HepG2 (cell line): ENCODE results near the gene DHX8. TPM values are rescaled to one million over a fixed set of nuclear protein-coding genes. Genes with fewer than 3 reads are reported as not detected.

ENCODE experiments used
- CEBPB ChIP-seq: IDR thresholded peaks from 2 replicates; pipeline ENCODE4 v1.6.1; 2011; ENCODE audit warnings: low read depth, low read length, improper control_type of control experiment, borderline replicate concordance
- ELF4 ChIP-seq: sonication (generic); formaldehyde crosslinking; IDR thresholded peaks from 2 replicates; pipeline ENCODE4 v1.5.0; 2020; ENCODE audit warnings: missing genetic modification reagents, mild to moderate bottlenecking, moderate library complexity, borderline replicate concordance
- FOXJ3 ChIP-seq: sonication (generic); formaldehyde crosslinking; IDR thresholded peaks from 2 replicates; pipeline ENCODE4 v1.4.0; 2020; ENCODE audit warnings: missing genetic modification reagents, mild to moderate bottlenecking, borderline replicate concordance
- NFIB ChIP-seq: sonication (generic); formaldehyde crosslinking; IDR thresholded peaks from 2 replicates; pipeline ENCODE4 v1.9.0; 2021; ENCODE audit warnings: missing genetic modification reagents, mild to moderate bottlenecking, borderline replicate concordance
- SETDB1 ChIP-seq: sonication (generic); formaldehyde crosslinking; IDR thresholded peaks from 2 replicates; pipeline ENCODE4 v1.5.1; 2020; ENCODE audit warnings: missing genetic modification reagents, mild to moderate bottlenecking, borderline replicate concordance
- XRCC5 ChIP-seq: fragments of 200-400 bp; formaldehyde crosslinking; optimal IDR thresholded peaks from 2 replicates; pipeline ENCODE3; 2017; ENCODE audit warnings: mild to moderate bottlenecking, low read length
- ZIK1 ChIP-seq: sonication (generic); formaldehyde crosslinking; IDR thresholded peaks from 2 replicates; pipeline ENCODE4 v1.5.0; 2020; ENCODE audit warnings: mild to moderate bottlenecking, low read depth, missing genetic modification reagents, borderline replicate concordance
- ZKSCAN8 ChIP-seq: IDR thresholded peaks from 2 replicates; pipeline ENCODE4 v1.6.1; 2016; ENCODE audit warnings: borderline replicate concordance, missing genetic modification reagents, missing compliant biosample characterization
- ZNF260 ChIP-seq: sonication (generic); formaldehyde crosslinking; IDR thresholded peaks from 2 replicates; pipeline ENCODE4 v1.4.0; 2020; ENCODE audit warnings: missing genetic modification reagents, low read depth, mild to moderate bottlenecking, borderline replicate concordance
- ZNF333 ChIP-seq: sonication (generic); formaldehyde crosslinking; IDR thresholded peaks from 2 replicates; pipeline ENCODE4 v1.4.0; 2020; ENCODE audit warnings: mild to moderate bottlenecking, missing genetic modification reagents, borderline replicate concordance
- ZNF460 ChIP-seq: sonication (generic); formaldehyde crosslinking; IDR thresholded peaks from 2 replicates; pipeline ENCODE4 v1.5.1; 2020; ENCODE audit warnings: missing genetic modification reagents, mild to moderate bottlenecking, borderline replicate concordance
- ZNF557 ChIP-seq: sonication (generic); formaldehyde crosslinking; IDR thresholded peaks from 2 replicates; pipeline ENCODE4 v1.4.0; 2020; ENCODE audit warnings: missing genetic modification reagents
- ZNF563 ChIP-seq: sonication (generic); formaldehyde crosslinking; IDR thresholded peaks from 2 replicates; pipeline ENCODE4 v1.8.0; 2022; ENCODE audit warnings: mild to moderate bottlenecking, moderate library complexity, missing genetic modification reagents
- ZSCAN29 ChIP-seq: sonication (generic); formaldehyde crosslinking; conservative IDR thresholded peaks from 2 replicates; pipeline ENCODE4 v1.4.0; 2020; ENCODE audit warnings: mild to moderate bottlenecking, missing genetic modification reagents
- polyA plus RNA-seq, 8 experiments: library from polyadenylated mRNA; depleted of rRNA in 3 of 8; stranded (reverse) in 7 of 8; unstranded in 1 of 8; fragments of >200 nt; fragmentation: Illumina TruSeq in 4 of 8; extraction: Trizol in 4 of 8; gene quantifications; 2 replicates each; pipeline versions ENCODE4 v1.2.1 to v1.2.3, GENCODE V29; 2011 to 2016; ENCODE audit warnings: low read depth in 4 of 8, missing spikeins in 1 of 8, mixed read lengths in 1 of 8; ENCODE audit not compliant: insufficient read depth in 1 of 8
- total RNA-seq, 5 experiments: library from RNA; depleted of rRNA; stranded (reverse); fragments of >200 nt; fragmentation: Illumina TruSeq; extraction: Trizol; gene quantifications; 2 replicates each; pipeline ENCODE4 v1.2.3, GENCODE V29; 2016; ENCODE audit warnings: low read depth in 1 of 5
- TF ChIP-seq, protein P1 (sequence below): sonication (generic); formaldehyde crosslinking; IDR thresholded peaks from 2 replicates; pipeline ENCODE4 v1.4.0; 2020; ENCODE audit warnings: missing genetic modification reagents
- TF ChIP-seq, protein P2 (sequence below): IDR thresholded peaks from 2 replicates; pipeline ENCODE4 v1.6.1; 2016; ENCODE audit warnings: missing genetic modification reagents, missing compliant biosample characterization
- TF ChIP-seq, protein P3 (sequence below): sonication (generic); formaldehyde crosslinking; IDR thresholded peaks from 2 replicates; pipeline ENCODE4 v1.4.0; 2020; ENCODE audit warnings: mild to moderate bottlenecking, missing genetic modification reagents
- TF ChIP-seq, protein P4 (sequence below): sonication (generic); formaldehyde crosslinking; IDR thresholded peaks from 2 replicates; pipeline ENCODE4 v1.5.1; 2020; ENCODE audit warnings: missing genetic modification reagents, mild to moderate bottlenecking, borderline replicate concordance

Gene DHX8
- total and polyA plus RNA-seq, 2 of the 13 experiments (the other 11 are each of a cell fraction or from before 2014, with no cell fraction given) = 24.8 to 48.9 TPM

DNA sequence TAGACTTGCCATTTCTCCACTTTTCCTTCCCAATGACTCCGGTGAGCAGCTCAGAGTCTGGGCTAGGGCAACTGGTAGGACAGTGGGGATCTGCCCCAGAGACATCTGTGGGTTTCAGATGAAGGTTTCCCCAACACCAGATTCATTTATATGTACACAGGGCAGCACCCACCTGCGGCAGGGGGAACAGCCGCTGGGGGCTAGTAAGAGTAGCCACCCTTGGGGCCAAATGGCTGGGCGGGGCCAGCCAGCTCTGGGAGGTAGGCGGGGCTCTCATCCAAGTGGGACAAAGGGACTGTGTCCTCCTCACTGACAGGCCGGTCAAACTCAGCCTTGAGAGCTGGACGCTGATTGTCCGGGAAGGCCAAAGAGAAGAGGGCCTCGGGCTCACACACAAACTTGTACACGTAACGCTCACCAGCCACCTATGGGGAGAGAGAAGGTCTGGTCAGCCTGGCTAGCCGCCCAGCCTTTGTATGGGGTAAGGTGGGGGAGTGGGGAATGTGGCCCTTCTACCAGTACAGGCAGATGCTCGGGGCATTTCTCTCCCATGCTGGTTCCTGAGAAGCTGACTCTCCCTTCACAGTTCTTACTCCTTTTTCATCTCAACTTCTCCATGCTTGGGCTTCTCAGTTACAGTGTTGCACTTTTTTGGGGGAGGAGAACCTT is 44.7 kb downstream of the DHX8 start (continued):
- TF ChIP-seq ELF4 (CRISPR knock-in tag) = no peak
- no peak for TF ChIP-seq NFIB
- TF ChIP-seq, protein P1, sequence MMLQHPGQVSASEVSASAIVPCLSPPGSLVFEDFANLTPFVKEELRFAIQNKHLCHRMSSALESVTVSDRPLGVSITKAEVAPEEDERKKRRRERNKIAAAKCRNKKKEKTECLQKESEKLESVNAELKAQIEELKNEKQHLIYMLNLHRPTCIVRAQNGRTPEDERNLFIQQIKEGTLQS (CRISPR knock-in tag) = no peak
- TF ChIP-seq ZNF460 (CRISPR knock-in tag) = no peak
- TF ChIP-seq, protein P2, sequence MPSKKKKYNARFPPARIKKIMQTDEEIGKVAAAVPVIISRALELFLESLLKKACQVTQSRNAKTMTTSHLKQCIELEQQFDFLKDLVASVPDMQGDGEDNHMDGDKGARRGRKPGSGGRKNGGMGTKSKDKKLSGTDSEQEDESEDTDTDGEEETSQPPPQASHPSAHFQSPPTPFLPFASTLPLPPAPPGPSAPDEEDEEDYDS (CRISPR knock-in tag) = peak; percentile 80
- no peak; the same call in 1 of the 2 replicates for TF ChIP-seq ZSCAN29 (CRISPR knock-in tag)
- TF ChIP-seq, protein P3, sequence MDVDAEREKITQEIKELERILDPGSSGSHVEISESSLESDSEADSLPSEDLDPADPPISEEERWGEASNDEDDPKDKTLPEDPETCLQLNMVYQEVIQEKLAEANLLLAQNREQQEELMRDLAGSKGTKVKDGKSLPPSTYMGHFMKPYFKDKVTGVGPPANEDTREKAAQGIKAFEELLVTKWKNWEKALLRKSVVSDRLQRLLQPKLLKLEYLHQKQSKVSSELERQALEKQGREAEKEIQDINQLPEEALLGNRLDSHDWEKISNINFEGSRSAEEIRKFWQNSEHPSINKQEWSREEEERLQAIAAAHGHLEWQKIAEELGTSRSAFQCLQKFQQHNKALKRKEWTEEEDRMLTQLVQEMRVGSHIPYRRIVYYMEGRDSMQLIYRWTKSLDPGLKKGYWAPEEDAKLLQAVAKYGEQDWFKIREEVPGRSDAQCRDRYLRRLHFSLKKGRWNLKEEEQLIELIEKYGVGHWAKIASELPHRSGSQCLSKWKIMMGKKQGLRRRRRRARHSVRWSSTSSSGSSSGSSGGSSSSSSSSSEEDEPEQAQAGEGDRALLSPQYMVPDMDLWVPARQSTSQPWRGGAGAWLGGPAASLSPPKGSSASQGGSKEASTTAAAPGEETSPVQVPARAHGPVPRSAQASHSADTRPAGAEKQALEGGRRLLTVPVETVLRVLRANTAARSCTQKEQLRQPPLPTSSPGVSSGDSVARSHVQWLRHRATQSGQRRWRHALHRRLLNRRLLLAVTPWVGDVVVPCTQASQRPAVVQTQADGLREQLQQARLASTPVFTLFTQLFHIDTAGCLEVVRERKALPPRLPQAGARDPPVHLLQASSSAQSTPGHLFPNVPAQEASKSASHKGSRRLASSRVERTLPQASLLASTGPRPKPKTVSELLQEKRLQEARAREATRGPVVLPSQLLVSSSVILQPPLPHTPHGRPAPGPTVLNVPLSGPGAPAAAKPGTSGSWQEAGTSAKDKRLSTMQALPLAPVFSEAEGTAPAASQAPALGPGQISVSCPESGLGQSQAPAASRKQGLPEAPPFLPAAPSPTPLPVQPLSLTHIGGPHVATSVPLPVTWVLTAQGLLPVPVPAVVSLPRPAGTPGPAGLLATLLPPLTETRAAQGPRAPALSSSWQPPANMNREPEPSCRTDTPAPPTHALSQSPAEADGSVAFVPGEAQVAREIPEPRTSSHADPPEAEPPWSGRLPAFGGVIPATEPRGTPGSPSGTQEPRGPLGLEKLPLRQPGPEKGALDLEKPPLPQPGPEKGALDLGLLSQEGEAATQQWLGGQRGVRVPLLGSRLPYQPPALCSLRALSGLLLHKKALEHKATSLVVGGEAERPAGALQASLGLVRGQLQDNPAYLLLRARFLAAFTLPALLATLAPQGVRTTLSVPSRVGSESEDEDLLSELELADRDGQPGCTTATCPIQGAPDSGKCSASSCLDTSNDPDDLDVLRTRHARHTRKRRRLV (CRISPR knock-in tag) = peak; percentile 76; the same call in 1 of the 2 replicates
- TF ChIP-seq, protein P4, sequence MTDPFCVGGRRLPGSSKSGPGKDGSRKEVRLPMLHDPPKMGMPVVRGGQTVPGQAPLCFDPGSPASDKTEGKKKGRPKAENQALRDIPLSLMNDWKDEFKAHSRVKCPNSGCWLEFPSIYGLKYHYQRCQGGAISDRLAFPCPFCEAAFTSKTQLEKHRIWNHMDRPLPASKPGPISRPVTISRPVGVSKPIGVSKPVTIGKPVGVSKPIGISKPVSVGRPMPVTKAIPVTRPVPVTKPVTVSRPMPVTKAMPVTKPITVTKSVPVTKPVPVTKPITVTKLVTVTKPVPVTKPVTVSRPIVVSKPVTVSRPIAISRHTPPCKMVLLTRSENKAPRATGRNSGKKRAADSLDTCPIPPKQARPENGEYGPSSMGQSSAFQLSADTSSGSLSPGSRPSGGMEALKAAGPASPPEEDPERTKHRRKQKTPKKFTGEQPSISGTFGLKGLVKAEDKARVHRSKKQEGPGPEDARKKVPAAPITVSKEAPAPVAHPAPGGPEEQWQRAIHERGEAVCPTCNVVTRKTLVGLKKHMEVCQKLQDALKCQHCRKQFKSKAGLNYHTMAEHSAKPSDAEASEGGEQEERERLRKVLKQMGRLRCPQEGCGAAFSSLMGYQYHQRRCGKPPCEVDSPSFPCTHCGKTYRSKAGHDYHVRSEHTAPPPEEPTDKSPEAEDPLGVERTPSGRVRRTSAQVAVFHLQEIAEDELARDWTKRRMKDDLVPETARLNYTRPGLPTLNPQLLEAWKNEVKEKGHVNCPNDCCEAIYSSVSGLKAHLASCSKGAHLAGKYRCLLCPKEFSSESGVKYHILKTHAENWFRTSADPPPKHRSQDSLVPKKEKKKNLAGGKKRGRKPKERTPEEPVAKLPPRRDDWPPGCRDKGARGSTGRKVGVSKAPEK (CRISPR knock-in tag) = no peak
- no peak for TF ChIP-seq ZIK1
- no peak for TF ChIP-seq ZNF260
- TF ChIP-seq ZKSCAN8 (CRISPR knock-in tag) = peak; percentile 50; the same call in 1 of the 2 replicates
- no peak; the same call in 1 of the 2 replicates for TF ChIP-seq ZNF563
- no peak for TF ChIP-seq XRCC5
- no peak; the same call in 1 of the 2 replicates for TF ChIP-seq FOXJ3 (CRISPR knock-in tag)
- no peak for TF ChIP-seq SETDB1
- TF ChIP-seq CEBPB = no peak
- no peak; the same call in 1 of the 2 replicates for TF ChIP-seq ZNF557 (CRISPR knock-in tag)
- TF ChIP-seq ZNF333 = no peak
